AG08396 (cell line): ENCODE results near the gene ACADVL.

Experiments used
- DNase-seq: peaks from one replicate; pipeline ENCODE4 v3.0.0; 2012; ENCODE audit warnings: low spot score, mixed read lengths

Gene ACADVL

GRCh38 chr17:7191571-7192270 is 28.0 kb upstream of the ACADVL start:
- peak; percentile 75 for DNase-seq

DNA sequence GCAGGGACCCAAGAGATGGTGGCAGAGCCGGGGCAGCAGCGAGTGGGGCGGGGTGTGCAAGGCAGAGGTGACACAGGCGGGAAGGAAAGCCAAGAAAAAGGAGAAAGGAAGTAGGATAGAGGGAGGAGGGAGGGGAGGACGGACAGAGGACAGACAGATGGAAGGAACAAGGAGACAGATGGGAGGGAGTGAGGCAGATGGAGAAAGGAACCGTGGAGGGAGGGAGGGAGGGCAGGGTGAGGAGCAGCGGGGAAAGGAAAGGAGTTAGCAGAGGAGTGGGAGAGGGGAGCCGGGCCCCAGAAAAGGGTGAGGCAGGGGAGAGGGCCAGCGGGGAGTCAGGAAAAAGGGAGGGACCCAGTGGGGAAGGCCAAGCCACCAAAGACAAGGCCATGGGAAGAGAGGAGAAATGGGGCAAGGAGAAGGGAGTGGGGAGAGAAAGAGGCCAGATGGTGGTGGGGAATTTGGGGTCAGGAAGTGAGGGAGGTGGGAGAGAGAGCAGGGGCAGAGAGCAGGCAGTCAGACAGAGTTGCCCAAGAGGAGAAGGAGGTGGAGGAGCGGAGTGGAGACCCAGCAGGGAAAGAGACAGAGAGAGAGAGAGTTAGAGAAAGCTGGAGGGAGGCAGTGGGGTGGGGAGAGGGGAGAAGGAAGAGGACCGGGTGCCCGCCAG is 27.3 kb upstream of the ACADVL start:
- no peak for DNase-seq

- DNase-seq: no peak
These were observed 23.8 kb upstream of the ACADVL start for GRCh38 chr17:7195971-7196370.

GRCh38 chr17:7196651-7197401 is 22.9 kb upstream of the ACADVL start:
- no peak for DNase-seq

GRCh38 chr17:7203391-7203790 is 16.3 kb upstream of the ACADVL start:
- DNase-seq: no peak

DNA sequence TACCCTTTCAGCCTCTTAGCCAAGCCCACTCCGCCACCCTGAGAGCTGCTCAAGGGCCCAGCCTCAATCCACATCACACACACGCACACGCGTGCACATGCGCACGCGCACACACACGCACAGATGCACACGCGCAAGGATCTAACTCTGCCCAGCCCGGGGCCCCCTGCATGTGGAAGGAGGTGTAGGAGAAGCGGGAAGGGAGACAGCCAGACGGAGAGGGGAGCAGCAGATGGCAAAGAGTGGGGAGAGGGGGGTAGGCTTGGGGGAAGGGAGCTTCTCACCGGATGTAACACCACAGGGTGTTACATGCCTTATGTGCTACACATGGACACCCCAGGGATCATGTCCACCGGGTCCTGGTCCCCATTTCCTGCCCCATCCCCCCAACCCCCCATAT is 15.4 kb upstream of the ACADVL start:
- DNase-seq: no peak

DNA sequence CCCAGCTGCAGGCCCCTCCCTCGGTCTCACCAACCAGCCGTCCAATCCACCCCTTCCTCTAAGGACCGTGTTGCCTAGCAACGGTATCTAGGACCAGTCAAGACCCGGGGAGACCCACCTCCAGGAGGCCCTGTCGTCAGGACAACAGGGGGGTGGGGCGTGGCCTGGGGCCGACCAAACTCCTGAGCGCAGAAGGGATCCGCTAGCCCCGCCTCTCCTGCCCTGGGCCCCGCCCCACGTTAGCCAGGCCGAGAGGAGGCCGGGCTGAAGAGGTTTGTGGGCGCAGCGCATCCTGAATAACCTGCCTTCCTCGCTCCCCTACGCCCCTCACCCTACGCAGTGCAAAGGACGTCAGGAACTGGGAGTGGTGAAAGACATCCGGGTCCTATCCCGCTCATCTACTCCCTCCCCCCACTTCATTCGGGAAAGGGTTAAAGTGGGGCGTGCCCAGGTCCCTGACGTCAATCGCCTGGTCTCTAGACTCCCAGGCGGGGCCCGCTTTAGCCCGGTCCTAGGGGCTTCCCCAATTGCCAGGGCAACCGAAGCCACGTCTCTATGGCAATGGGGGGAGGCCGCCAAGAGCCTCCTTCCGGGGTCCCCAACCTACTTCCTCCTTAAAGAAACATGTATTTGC is 14.8 kb upstream of the ACADVL start:
- DNase-seq: peak; percentile 90

GRCh38 chr17:7205561-7205960 is 14.2 kb upstream of the ACADVL start:
- DNase-seq: no peak

DNA sequence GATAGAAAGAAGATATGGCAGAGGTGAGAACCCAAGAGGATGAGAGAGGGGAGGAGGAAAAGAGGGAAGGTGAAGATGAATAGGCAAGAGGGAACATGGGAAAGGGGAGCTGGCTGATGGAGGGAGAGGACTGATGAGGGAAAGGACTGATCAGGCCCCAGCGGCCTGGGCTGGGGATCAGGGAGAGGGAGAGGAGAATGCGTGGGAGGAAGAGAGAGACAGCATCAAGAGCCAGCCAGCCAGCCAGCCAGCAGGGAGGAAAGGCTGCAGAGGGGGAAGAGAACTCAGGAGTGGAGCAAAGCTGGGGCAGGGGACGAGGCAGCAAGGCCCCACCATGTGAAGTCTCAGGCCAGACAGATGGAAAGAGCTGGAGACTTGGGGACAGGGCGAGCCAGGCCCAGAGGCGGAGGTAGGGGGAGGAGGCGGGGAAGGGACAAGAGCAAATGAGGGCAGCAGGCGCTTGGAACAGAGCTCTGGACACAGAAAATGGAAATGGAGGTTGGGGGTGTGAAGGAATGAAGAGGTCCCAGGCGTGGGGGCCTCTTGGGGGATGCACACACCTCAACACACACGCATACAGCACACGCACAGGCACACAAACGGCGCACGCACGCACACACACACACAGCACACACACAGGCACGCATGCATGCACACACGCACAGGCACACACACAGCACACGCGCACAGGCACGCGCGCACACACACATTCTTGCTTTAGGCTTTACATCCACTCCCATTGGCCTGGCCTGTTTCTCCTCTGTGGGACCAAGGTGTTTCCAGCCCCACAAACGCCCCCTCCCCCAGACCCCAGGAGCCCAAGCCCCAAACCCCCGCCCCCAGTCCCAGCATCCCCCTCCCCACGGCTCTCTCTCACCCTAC is 12.4 kb upstream of the ACADVL start:
- peak; percentile 63 for DNase-seq

DNA sequence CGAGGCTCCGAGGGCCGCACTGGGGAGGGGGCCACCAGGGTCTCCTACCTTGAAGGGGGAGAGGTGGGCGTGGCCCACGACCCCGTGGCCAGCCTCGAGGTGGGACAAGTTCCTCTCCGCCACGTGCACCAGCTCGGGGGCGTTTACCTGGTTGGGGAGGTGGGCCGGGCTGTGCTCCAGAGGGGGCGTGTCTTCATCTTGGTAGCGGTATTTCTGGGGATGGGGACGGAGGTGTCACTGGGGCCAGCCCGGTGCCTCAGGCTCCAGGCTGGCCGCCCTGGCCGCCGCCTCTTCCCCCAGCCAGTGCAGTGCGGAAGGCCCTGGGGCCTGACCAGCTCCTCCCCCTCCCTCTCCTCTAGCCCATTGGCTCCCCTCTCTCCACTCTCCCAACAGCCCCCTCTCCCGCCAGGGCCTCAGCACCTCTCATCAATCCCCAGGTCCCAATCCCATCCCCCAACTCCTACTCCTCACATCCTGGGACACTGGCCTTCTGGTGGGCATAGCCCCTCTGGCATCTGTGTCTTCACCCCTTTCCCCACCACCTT is 11.6 kb upstream of the ACADVL start:
- DNase-seq: no peak

GRCh38 chr17:7208754-7209460 is 10.8 kb upstream of the ACADVL start:
- DNase-seq: no peak

DNA sequence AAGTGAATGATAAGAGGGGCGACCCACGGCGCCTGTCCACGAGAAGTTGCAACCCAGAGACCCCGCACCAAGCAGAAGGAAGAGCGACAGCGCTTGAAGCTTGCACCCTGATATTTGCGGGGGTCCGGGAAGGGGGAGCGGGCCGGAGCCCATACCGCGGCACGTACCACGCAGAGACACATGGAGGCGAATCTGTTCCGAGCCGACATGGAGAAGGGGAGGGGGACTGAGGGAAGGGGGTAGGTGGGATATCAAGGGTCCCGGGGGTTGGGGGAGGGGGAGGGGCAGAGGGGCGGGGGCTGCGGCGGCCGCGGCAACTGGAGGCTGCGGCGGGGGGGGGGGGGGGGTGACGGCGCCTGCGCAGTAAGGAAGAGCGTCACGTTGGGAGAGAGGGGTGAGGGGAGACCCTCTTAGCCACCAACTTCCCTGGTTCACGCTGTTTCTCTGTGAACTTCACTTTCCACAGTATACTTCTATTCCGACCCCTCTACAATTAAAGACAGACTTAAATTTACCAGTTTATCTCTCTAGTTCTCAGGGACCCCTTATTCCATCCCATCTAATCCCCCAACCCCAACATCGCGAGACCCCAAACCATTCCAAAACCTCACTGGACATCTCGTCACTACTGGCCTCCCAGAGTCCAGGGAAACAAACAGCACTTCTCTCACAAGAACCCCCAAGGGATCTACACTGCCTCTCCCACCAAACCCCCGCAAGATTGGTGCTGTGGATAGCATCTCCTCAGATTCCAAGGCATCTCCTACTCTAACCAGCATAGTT is 8.1 kb upstream of the ACADVL start:
- no peak for DNase-seq

- peak; percentile 76 for DNase-seq
These were observed 5.8 kb upstream of the ACADVL start for GRCh38 chr17:7213895-7214299.

GRCh38 chr17:7214300-7215135 is 5.2 kb upstream of the ACADVL start:
- DNase-seq: peak; percentile 95

DNA sequence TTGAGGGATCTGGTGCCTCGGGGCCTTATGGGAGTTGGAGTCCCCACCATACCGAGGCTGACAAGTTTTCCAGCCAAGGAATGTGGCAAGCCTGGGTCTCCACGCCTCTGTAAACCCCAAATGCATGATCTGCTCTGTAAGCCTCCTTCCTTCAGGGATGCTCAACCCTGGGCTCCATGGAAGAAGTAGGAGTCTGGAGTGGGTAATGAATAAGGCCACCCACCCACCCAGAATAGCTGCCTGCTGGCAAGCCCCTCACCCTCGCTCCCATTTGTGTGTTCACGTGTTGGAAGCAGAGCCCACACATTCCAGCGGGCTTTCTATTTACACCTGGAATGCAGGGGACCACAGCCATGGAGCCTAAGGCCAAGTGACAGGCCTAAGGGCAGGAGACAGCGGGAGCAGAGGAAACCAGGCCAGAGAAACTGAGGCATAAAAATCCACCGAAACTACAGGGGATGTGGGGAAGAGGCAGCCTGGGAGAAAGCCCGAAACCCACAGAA is 4.6 kb upstream of the ACADVL start:
- DNase-seq: no peak

GRCh38 chr17:7215652-7216180 is 4.0 kb upstream of the ACADVL start:
- DNase-seq: no peak

DNA sequence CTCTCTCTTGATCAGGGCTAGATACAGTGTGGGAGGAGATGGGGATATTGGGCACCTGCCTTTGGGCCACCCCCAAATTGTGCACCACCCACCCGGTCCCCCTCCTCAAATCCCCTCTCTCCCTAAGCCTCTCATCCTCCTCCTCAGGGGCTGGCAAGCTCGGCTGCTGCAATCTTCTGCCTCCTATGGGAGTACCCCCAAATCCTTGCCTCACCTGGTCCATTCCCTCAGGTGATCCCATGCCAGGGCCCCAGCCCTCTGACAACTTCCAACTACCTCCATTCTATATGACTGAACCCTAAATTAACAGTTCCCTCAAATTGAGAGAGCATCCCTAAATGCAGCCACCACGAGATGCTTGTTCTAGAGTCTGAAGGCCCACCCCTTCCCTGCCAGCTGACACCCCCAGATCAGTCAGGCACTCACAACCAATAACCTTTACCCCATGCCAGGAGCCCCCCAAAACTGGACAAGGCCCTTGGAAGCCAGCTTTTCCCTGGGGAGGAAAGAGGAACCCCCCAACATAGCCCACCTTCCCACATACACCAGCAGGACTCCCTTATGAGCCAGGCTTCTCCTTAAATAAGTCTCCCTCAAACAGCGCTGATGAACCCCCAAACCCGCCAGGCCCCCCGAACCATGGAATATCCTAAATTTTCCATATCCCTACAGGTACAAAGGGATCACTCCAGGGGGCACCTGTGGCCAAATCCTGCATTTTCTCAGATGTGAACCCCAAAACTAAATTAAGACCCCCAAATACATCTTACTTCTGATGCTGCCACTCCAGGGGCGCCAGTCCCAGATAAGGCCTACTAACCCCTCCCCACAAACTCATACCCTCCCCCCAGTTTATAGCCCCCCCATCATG is 3.3 kb upstream of the ACADVL start:
- no peak for DNase-seq
